ENCODE measurements around the gene GBA2.
A peak's percentile ranks its signal among the peaks of the same experiment; 100 is the strongest.

The GBA2 gene

DNA sequence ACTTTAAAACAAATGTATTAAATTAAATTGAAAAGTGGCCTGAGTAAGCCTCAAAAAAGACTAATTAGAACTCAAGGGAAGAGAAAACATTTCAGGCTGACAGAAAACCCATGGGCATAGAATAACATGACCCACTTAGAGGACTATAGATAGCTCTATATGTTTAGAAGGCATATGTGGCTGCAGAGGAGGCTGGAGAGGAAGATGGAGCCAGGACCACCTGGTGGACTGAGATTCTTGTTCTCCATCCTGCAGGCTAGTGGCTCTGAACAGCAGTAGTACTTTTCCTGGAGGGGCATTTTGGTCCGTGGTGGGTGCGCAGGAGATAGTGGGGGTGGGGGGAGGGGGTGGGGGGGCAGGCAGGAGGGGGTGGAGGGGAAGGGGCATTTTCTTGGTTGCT lies 32.0 kb upstream of the GBA2 start:
- H3K27ac Mint-ChIP-seq (ENCODE audit: low read depth), result no peak overlapping the region
- H3K4me1 Mint-ChIP-seq, result peaks cover 5% of the 10 kb centered on the region
- no peak overlapping the region for H3K4me3 Mint-ChIP-seq
- H3K9me3 Mint-ChIP-seq, result no peaks in the 10 kb centered on the region
- H3K36me3 Mint-ChIP-seq (ENCODE audit: insufficient read depth), result peaks cover 9% of the 10 kb centered on the region
- DNase-seq (ENCODE audit: low spot score in 2 of 2), result no peak
- no peaks in the 10 kb centered on the region for H3K27me3 Mint-ChIP-seq
- no peak for ATAC-seq (replicated peaks; ENCODE audit: extremely low read depth, poor library complexity, severe bottlenecking)

GRCh38 chr9:35778496-35778895 lies 29.5 kb upstream of the GBA2 start:
- Mint-ChIP-seq H3K4me3 (no peak overlapping the region), H3K4me1 (peaks cover 12% of the 10 kb centered on the region), H3K27me3 (no peaks in the 10 kb centered on the region), H3K27ac (ENCODE audit: low read depth) (peak overlapping the region; percentile 23), H3K36me3 (ENCODE audit: insufficient read depth) (peaks cover 3% of the 10 kb centered on the region), H3K9me3 (no peaks in the 10 kb centered on the region)
- DNase-seq (ENCODE audit: low spot score in 2 of 2) (no peak), ATAC-seq (replicated peaks; ENCODE audit: extremely low read depth, poor library complexity, severe bottlenecking) (no peak)

GRCh38 chr9:35776018-35776417 lies 27.0 kb upstream of the GBA2 start:
- Mint-ChIP-seq H3K27ac (ENCODE audit: low read depth) (no peak overlapping the region), H3K4me3 (no peak overlapping the region)
- no peak for ATAC-seq (replicated peaks; ENCODE audit: extremely low read depth, poor library complexity, severe bottlenecking)

DNA sequence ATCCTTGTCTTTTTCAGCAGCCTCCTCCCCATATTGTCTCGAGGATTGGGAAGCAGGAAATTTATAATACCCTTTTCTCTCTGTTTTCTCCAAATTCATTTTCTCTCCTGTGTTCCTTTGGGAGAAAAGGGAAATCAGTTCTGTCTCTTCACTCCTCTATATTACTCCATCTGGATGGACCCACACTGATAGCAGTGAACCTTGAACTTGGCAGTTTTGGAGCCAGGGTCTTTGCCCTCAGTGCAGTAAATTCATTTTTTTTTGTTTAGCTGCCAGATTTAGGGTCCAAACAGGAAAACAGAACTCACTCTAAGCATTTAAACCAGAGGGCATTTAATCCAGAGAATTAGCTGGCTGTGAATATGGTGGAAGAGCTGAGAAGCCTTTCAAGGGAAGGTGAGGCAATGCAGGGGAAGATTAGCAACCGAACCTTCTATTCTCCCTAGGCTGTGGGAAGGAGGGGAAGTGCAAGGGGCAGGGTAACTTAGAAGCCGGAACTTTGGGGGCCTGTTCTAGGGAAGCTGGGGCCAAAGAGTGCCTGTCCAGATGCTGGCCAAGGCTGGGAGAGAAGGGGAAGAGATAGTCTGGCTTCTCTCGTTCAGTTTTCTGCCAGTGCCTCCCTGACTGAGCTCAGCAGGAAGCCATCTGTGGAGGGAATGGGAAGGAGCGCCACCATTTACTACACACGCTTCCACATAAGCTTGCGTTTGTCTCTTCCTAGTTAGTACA lies 26.0 kb upstream of the GBA2 start:
- Mint-ChIP-seq H3K4me3 (no peak overlapping the region), H3K36me3 (ENCODE audit: insufficient read depth) (peaks cover 3% of the 10 kb centered on the region), H3K27me3 (no peaks in the 10 kb centered on the region), H3K27ac (ENCODE audit: low read depth) (no peak overlapping the region), H3K4me1 (peaks cover 7% of the 10 kb centered on the region), H3K9me3 (no peaks in the 10 kb centered on the region)
- ATAC-seq (replicated peaks; ENCODE audit: extremely low read depth, poor library complexity, severe bottlenecking) (no peak), DNase-seq (ENCODE audit: low spot score in 2 of 2) (no peak)

More at GRCh38 chr9:35776018-35776417, 27.0 kb upstream of the GBA2 start:
- Mint-ChIP-seq H3K9me3 (no peaks in the 10 kb centered on the region), H3K36me3 (ENCODE audit: insufficient read depth) (peaks cover 3% of the 10 kb centered on the region), H3K4me1 (peaks cover 8% of the 10 kb centered on the region), H3K27me3 (no peaks in the 10 kb centered on the region)
- DNase-seq (ENCODE audit: low spot score in 2 of 2), result no peak

GRCh38 chr9:35771943-35772342 lies 22.9 kb upstream of the GBA2 start:
- ATAC-seq (replicated peaks; ENCODE audit: extremely low read depth, poor library complexity, severe bottlenecking) (no peak), DNase-seq (ENCODE audit: low spot score in 2 of 2) (no peak)
- Mint-ChIP-seq H3K36me3 (ENCODE audit: insufficient read depth) (peaks cover 2% of the 10 kb centered on the region), H3K27me3 (no peaks in the 10 kb centered on the region), H3K4me1 (peaks cover 12% of the 10 kb centered on the region), H3K4me3 (no peak overlapping the region), H3K9me3 (no peaks in the 10 kb centered on the region), H3K27ac (ENCODE audit: low read depth) (no peak overlapping the region)

- no peaks in the 10 kb centered on the region for H3K9me3 Mint-ChIP-seq
- ATAC-seq (replicated peaks; ENCODE audit: extremely low read depth, poor library complexity, severe bottlenecking), result no peak
- DNase-seq (ENCODE audit: low spot score in 2 of 2), result no peak
These were observed 22.5 kb upstream of the GBA2 start for GRCh38 chr9:35771534-35771933.

DNA sequence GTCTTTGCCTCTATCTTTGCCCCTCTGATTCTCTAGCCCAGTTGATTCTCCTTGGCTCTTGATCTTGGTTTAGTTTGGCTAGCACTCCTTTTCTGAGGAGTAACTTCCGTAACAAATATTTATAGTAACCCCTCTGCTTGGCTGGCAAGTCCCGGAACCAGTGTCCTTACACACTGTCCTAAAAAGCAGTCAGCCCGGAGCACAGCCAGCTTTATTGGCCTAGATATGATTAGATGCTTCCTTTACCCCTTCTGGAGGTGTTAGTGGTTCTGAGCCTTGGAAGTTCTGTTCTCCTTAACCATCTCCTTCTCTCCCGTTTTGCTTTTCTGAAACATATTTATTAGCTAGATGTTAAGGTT lies 22.0 kb upstream of the GBA2 start:
- no peak for DNase-seq (ENCODE audit: low spot score in 2 of 2)
- H3K9me3 Mint-ChIP-seq, result no peaks in the 10 kb centered on the region
- no peaks in the 10 kb centered on the region for H3K27me3 Mint-ChIP-seq
- peaks cover 12% of the 10 kb centered on the region for H3K4me1 Mint-ChIP-seq
- H3K4me3 Mint-ChIP-seq, result no peak overlapping the region
- ATAC-seq (replicated peaks; ENCODE audit: extremely low read depth, poor library complexity, severe bottlenecking), result no peak
- H3K27ac Mint-ChIP-seq (ENCODE audit: low read depth), result no peak overlapping the region
- no peaks in the 10 kb centered on the region for H3K36me3 Mint-ChIP-seq (ENCODE audit: insufficient read depth)

More at GRCh38 chr9:35771534-35771933, 22.5 kb upstream of the GBA2 start:
- Mint-ChIP-seq H3K36me3 (ENCODE audit: insufficient read depth) (no peaks in the 10 kb centered on the region), H3K27me3 (no peaks in the 10 kb centered on the region), H3K27ac (ENCODE audit: low read depth) (no peak overlapping the region), H3K4me1 (peaks cover 12% of the 10 kb centered on the region), H3K4me3 (no peak overlapping the region)

GRCh38 chr9:35769763-35770162 lies 20.7 kb upstream of the GBA2 start:
- no peak for ATAC-seq (replicated peaks; ENCODE audit: extremely low read depth, poor library complexity, severe bottlenecking)
- Mint-ChIP-seq H3K36me3 (ENCODE audit: insufficient read depth) (no peaks in the 10 kb centered on the region), H3K9me3 (no peaks in the 10 kb centered on the region), H3K27me3 (no peaks in the 10 kb centered on the region), H3K4me1 (peaks cover 6% of the 10 kb centered on the region), H3K27ac (ENCODE audit: low read depth) (no peak overlapping the region), H3K4me3 (no peak overlapping the region)
- DNase-seq (ENCODE audit: low spot score in 2 of 2), result no peak

GRCh38 chr9:35767458-35767857 lies 18.4 kb upstream of the GBA2 start:
- ATAC-seq (replicated peaks; ENCODE audit: extremely low read depth, poor library complexity, severe bottlenecking), result no peak
- H3K4me3 Mint-ChIP-seq, result no peak overlapping the region
- H3K27ac Mint-ChIP-seq (ENCODE audit: low read depth), result no peak overlapping the region
- H3K36me3 Mint-ChIP-seq (ENCODE audit: insufficient read depth), result no peaks in the 10 kb centered on the region
- H3K4me1 Mint-ChIP-seq, result peaks cover 15% of the 10 kb centered on the region
- H3K27me3 Mint-ChIP-seq, result no peaks in the 10 kb centered on the region
- no peaks in the 10 kb centered on the region for H3K9me3 Mint-ChIP-seq
- DNase-seq (ENCODE audit: low spot score in 2 of 2), result no peak

DNA sequence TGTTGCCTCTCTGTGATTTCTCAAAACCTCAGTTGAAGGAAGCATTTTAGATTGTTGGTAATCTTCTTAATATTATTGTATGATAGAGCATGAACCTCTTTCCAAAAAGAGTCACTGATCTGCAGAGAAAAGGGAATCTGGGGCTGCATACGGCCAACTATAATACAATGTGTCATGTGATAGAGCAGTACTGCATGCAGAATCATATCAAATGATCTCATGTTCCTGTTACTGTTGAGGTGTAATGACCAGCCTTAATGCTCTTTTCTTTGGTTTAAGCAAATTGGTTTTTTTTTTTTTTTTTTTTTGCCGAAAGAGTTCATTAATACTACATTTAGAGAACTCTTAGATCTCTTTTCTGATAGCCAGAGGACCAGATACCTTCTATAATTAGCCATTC lies 18.0 kb upstream of the GBA2 start:
- no peak for DNase-seq (ENCODE audit: low spot score in 2 of 2)
- Mint-ChIP-seq H3K36me3 (ENCODE audit: insufficient read depth) (no peaks in the 10 kb centered on the region), H3K9me3 (no peaks in the 10 kb centered on the region), H3K4me3 (no peak overlapping the region), H3K27me3 (no peaks in the 10 kb centered on the region), H3K27ac (ENCODE audit: low read depth) (no peak overlapping the region), H3K4me1 (peaks cover 17% of the 10 kb centered on the region)
- ATAC-seq (replicated peaks; ENCODE audit: extremely low read depth, poor library complexity, severe bottlenecking), result no peak

DNA sequence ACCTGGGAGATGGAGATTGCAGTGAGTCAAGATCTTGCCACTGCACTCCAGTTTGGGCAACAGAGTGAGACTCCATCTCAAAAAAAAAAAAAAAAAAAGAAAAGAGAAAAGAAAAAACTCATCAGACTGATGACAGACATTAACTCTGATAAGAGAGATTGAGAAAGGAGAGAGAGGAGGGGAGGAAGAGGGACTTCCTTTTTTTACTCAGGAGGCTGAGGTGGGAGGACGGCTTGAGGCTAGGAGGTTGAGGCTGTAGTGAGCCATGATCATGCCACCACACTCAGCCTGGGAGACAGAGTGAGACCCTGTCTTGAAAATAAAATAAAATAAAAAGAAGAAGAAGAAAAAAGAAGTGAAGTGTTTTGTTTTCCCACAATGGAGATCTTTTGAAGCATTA lies 14.8 kb upstream of the GBA2 start:
- H3K36me3 Mint-ChIP-seq (ENCODE audit: insufficient read depth), result peaks cover 4% of the 10 kb centered on the region
- H3K27me3 Mint-ChIP-seq, result no peaks in the 10 kb centered on the region
- no peaks in the 10 kb centered on the region for H3K9me3 Mint-ChIP-seq
- DNase-seq (ENCODE audit: low spot score in 2 of 2) (no peak), ATAC-seq (replicated peaks; ENCODE audit: extremely low read depth, poor library complexity, severe bottlenecking) (no peak)
- no peak overlapping the region for H3K4me3 Mint-ChIP-seq
- H3K4me1 Mint-ChIP-seq, result peaks cover 33% of the 10 kb centered on the region
- H3K27ac Mint-ChIP-seq (ENCODE audit: low read depth), result no peak overlapping the region

DNA sequence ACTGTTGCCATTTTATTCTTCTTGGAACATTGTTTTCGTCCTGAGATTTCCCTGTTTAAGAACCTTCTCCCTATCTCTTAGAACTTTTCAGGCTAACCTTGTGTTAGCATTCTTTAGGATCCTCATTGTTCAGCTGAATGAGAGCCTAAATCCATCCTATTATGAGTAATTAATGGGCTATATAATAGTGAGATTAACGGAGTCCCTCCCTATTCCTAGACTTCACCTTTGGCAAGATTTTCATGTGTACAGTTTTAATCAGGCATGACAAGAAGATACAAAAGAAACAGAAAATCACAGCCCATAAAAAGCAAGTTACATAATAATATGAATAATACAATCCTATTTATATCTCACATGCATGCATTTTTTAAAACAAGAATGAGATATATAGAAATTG lies 14.2 kb upstream of the GBA2 start:
- Mint-ChIP-seq H3K27ac (ENCODE audit: low read depth) (no peak overlapping the region), H3K36me3 (ENCODE audit: insufficient read depth) (peaks cover 4% of the 10 kb centered on the region), H3K9me3 (no peaks in the 10 kb centered on the region), H3K27me3 (no peaks in the 10 kb centered on the region), H3K4me1 (peaks cover 36% of the 10 kb centered on the region), H3K4me3 (no peak overlapping the region)
- DNase-seq (ENCODE audit: low spot score in 2 of 2), result no peak
- no peak for ATAC-seq (replicated peaks; ENCODE audit: extremely low read depth, poor library complexity, severe bottlenecking)

GRCh38 chr9:35760651-35761050 lies 11.6 kb upstream of the GBA2 start:
- Mint-ChIP-seq H3K36me3 (ENCODE audit: insufficient read depth) (peaks cover 7% of the 10 kb centered on the region), H3K9me3 (no peaks in the 10 kb centered on the region), H3K4me3 (no peak overlapping the region), H3K27ac (ENCODE audit: low read depth) (no peak overlapping the region), H3K27me3 (no peaks in the 10 kb centered on the region), H3K4me1 (peaks cover 58% of the 10 kb centered on the region)
- ATAC-seq (replicated peaks; ENCODE audit: extremely low read depth, poor library complexity, severe bottlenecking), result no peak
- no peak for DNase-seq (ENCODE audit: low spot score in 2 of 2)

Measured in central memory CD8-positive, alpha-beta T cell (primary cell).